MG63 (cell line): Measurements from ENCODE around the gene SELENOV. TPM values are rescaled to one million over a fixed set of nuclear protein-coding genes. Genes with fewer than 3 reads are reported as not detected.
"Not testable (repeated sequence)": the region's sequence is repeated elsewhere in the genome, so short reads cannot be mapped to it uniquely, and the experiment has no call there.

Experiments used
- DNase-seq: peaks from one replicate; pipeline ENCODE4 v3.0.0-alpha.2; 2020
- H3K27me3 ChIP-seq: fragments of 250-450 bp; sonication (Bioruptor Pico); 2 replicates; pipeline ENCODE4 v1.5.1; 2020; ENCODE audit warnings: mild to moderate bottlenecking, moderate library complexity
- H3K36me3 ChIP-seq: fragments of 250-450 bp; sonication (Bioruptor Pico); 2 replicates; pipeline ENCODE4 v1.5.1; 2020; ENCODE audit warnings: mild to moderate bottlenecking, moderate library complexity
- H3K4me3 ChIP-seq: fragments of 250-450 bp; sonication (Bioruptor Pico); 2 replicates; pipeline ENCODE4 v1.5.1; 2020; ENCODE audit warnings: mild to moderate bottlenecking, moderate library complexity
- H3K9me3 ChIP-seq: fragments of 250-450 bp; sonication (Bioruptor Pico); 2 replicates; pipeline ENCODE4 v1.5.1; 2020; ENCODE audit warnings: mild to moderate bottlenecking, moderate library complexity
- total RNA-seq: library from RNA; depleted of rRNA; stranded (reverse); fragments of >200 nt; shearing (Covaris generic); gene quantifications from 2 replicates; pipeline ENCODE4 v1.2.3, GENCODE V29; 2014; ENCODE audit warnings: low replicate concordance; rRNA removed

Gene SELENOV
- not detected in 2 replicates for total RNA-seq

- no peak within 1 kb of the TSS for H3K4me3 ChIP-seq
- DNase-seq: no peak
- H3K9me3 ChIP-seq: no peaks in the 10 kb centered on the region
- peaks cover 36% of the 10 kb centered on the region for H3K27me3 ChIP-seq
- H3K36me3 ChIP-seq: no peaks in the 10 kb centered on the region
These were observed at the start of gene SELENOV for GRCh38 chr19:39514840-39515550. Gene SELENOV (plus strand): TSS chr19:39515139. CDS start chr19:39515213, 74 bp downstream.

DNA sequence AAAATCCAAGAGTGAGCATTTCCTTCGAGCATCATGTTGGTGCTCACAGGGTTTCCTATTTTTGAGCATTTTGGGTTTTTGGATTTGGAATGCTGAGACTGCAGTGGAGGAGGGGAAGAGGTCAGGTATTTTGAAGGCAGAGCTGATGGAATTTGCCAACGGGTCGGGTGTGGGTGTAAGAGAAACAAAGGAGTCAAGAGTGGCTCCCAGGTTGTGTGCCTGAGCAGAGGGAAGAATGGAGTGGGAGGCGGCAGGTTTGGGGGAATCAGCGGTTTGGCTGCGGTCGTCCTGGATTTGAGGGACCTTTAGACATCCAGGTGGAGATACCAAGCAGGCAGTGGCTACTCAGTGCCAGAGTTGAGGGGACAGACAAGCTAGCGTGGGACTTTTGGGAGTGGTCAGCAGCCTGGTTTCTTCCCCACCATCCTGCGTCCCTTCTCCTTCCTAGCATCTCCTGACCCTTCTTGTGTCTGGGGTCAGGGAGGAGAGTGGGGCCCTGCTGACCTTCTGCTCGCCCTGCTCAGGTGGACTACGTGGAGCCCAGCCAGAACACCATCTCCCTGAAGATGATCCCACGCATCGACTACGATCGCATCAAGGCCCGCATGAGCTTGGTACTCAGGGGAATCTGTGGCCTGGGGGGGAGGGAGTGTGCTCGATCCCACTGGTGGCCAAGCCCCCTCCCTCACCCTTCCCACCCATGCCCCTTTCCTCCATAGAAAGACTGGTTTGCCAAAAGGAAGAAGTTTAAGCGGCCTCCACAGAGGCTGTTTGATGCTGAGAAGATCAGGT is 48.8 kb upstream of the SELENOV start:
- no peak for DNase-seq
- Histone ChIP-seq H3K36me3 (peaks cover 88% of the 10 kb centered on the region), H3K27me3 (no peaks in the 10 kb centered on the region), H3K4me3 (no peak overlapping the region), H3K9me3 (no peaks in the 10 kb centered on the region)

DNA sequence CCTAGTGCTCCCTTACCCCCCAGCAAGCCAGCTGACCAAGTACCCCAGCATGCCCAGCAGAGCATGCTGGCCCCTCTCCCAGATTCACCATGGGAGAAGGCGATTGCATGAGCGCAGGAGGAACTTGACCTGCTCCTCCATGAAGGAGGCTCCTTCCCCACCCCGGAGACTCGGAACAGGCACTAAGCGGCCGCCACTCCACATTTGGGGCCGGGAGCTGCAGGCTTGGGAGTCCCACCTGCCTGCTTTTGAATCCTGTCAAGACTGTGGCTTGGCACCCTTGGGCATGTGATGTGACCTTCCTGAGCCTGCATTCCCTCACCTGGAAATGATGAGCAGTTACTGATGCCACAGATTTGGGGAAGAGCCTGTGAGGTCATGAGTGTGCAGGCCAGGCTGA is 47.0 kb upstream of the SELENOV start:
- Histone ChIP-seq H3K27me3 (no peaks in the 10 kb centered on the region), H3K4me3 (no peak overlapping the region), H3K36me3 (peaks cover 96% of the 10 kb centered on the region), H3K9me3 (no peaks in the 10 kb centered on the region)
- no peak for DNase-seq

GRCh38 chr19:39469036-39469435 is 45.9 kb upstream of the SELENOV start:
- no peaks in the 10 kb centered on the region for H3K9me3 ChIP-seq
- H3K4me3 ChIP-seq: no peak overlapping the region
- no peak for DNase-seq
- no peaks in the 10 kb centered on the region for H3K27me3 ChIP-seq
- peaks cover 100% of the 10 kb centered on the region for H3K36me3 ChIP-seq

- H3K27me3 ChIP-seq: no peaks in the 10 kb centered on the region
- no peak overlapping the region for H3K4me3 ChIP-seq
- DNase-seq: no peak
- no peaks in the 10 kb centered on the region for H3K9me3 ChIP-seq
- peaks cover 100% of the 10 kb centered on the region for H3K36me3 ChIP-seq
These were observed 45.4 kb upstream of the SELENOV start for GRCh38 chr19:39469567-39469966.

DNA sequence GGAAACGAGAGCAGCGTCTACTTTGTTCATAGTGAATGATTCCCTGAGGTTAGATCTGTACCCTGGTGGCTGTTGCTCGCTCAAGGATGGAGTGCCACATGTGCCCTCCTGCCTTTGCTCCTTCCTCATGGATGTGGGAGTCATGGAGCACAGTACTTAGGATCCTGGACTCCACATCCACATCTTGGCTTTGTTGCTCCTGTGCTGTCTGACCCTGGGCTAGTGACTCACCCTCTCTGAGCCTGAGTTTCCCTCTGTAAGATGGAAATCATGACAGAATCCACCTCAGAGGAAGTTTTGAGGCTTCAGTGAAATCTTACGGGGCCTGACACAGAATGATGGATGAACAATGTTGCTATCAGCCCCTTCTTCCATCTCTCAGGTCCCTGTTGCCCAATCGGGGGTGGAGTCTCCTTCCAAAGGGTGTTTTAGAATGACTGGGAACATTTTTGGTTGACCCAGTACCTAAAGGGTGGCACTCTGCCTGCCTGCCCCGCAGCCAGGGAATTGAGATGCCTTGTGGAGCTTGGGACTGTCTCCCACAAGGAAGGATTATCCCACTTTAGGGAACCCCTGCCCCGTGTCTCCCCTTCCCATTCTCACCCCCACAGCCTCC is 44.1 kb upstream of the SELENOV start:
- Histone ChIP-seq H3K9me3 (no peaks in the 10 kb centered on the region), H3K4me3 (no peak overlapping the region), H3K36me3 (peaks cover 97% of the 10 kb centered on the region), H3K27me3 (no peaks in the 10 kb centered on the region)
- no peak for DNase-seq

GRCh38 chr19:39471756-39472536 is 43.0 kb upstream of the SELENOV start:
- no peaks in the 10 kb centered on the region for H3K9me3 ChIP-seq
- DNase-seq: no peak
- H3K27me3 ChIP-seq: no peaks in the 10 kb centered on the region
- H3K36me3 ChIP-seq: peaks cover 97% of the 10 kb centered on the region
- no peak overlapping the region for H3K4me3 ChIP-seq

DNA sequence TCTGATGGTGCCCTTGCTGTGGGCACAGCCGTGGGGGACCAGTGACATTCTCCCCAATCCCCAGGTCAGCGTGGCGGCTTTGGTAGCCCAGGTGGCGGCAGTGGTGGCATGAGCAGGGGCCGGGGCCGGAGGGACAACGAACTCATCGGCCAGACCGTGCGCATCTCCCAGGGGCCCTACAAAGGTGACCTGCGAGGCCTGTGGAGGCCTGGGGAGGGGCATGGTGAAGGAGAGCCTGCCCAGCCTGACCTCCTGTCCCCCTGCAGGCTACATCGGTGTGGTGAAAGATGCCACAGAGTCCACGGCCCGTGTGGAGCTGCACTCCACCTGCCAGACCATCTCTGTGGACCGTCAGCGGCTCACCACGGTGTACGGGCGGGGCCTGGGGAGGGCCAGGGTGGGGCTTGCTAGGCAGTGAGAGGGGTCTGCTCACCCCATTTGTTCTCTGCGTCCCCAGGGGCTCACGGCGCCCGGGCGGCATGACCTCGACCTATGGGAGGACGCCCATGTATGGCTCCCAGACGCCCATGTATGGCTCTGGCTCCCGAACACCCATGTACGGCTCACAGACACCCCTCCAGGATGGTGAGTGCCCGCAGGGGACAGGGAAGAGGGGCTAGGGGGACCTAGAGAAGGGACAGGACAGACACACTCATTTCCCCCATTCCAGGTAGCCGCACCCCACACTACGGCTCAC is 42.0 kb upstream of the SELENOV start:
- Histone ChIP-seq H3K27me3 (no peaks in the 10 kb centered on the region), H3K9me3 (no peaks in the 10 kb centered on the region), H3K36me3 (peaks cover 87% of the 10 kb centered on the region), H3K4me3 (no peak overlapping the region)
- no peak for DNase-seq

DNA sequence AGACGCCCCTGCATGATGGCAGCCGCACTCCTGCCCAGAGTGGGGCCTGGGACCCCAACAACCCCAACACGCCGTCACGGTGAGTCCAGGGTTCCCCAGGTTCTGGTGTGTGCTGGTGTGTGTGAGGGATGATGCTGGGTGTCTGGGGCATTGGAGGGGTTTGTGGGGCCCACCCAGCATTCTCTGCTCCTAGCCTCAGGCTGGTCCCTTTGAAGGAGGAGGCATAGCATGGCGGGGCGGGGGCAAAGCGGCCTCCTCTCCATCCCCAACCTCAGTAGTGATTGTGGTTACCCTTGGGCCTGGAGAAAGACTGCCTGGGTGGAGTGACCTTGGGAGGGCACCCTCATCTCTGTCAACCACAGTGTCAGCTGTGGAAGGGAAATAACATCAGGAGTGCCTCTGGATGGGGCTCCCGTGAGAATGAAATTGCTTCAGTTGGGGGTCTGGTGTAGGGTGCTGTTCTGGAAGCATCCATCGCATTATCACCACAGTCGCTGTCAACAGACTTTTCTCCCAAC is 41.4 kb upstream of the SELENOV start:
- Histone ChIP-seq H3K4me3 (no peak overlapping the region), H3K27me3 (no peaks in the 10 kb centered on the region), H3K9me3 (no peaks in the 10 kb centered on the region), H3K36me3 (peaks cover 81% of the 10 kb centered on the region)
- DNase-seq: no peak

DNA sequence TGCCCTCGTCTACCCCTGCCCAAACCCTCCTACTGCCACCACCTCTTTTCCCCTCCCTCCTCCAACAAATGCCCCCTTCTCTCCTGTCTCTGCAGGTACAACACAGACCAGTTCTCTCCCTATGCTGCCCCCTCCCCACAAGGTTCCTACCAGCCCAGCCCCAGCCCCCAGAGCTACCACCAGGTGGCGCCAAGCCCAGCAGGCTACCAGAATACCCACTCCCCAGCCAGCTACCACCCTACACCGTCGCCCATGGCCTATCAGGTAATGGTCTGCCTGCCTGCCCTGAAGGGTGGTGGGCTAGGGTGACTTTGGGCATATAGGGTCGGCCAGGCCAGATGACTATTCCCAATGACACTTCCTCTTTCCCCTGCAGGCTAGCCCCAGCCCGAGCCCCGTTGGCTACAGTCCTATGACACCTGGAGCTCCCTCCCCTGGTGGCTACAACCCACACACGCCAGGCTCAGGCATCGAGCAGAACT is 40.8 kb upstream of the SELENOV start:
- Histone ChIP-seq H3K4me3 (no peak overlapping the region), H3K36me3 (peaks cover 75% of the 10 kb centered on the region), H3K27me3 (no peaks in the 10 kb centered on the region), H3K9me3 (no peaks in the 10 kb centered on the region)
- peak; percentile 47 for DNase-seq

- no peak for DNase-seq
- H3K36me3 ChIP-seq: peaks cover 60% of the 10 kb centered on the region
These were observed 39.2 kb upstream of the SELENOV start for GRCh38 chr19:39475748-39476147.

DNA sequence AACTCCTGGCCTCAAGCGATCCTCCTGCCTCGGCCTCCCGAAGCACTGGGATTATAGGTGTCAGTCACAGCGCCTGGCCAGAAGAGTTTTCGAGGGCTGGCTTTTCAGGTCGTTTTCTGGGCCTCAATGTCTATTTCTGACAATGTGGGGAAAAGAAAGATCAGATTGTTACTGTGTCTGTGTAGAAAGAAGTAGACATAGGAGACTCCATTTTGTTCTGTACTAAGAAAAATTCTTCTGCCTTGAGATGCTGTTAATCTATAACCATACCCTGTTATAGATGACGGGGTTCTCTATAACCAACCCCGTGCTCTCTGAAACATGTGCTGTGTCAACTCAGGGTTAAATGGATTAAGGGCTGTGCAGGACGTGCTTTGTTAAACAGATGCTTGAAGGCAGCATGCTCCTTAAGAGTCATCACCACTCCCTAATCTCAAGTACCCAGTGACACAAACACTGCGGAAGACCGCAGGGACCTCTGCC is 35.6 kb upstream of the SELENOV start:
- H3K27me3 ChIP-seq, H3K9me3 ChIP-seq, H3K4me3 ChIP-seq, DNase-seq: not testable (repeated sequence)
- peaks cover 53% of the 10 kb centered on the region for H3K36me3 ChIP-seq

More at GRCh38 chr19:39475748-39476147, 39.2 kb upstream of the SELENOV start:
- Histone ChIP-seq H3K4me3 (no peak overlapping the region), H3K27me3 (no peaks in the 10 kb centered on the region), H3K9me3 (no peaks in the 10 kb centered on the region)

- H3K36me3 ChIP-seq: peaks cover 51% of the 10 kb centered on the region
These were observed 35.0 kb upstream of the SELENOV start for GRCh38 chr19:39479916-39480315.

GRCh38 chr19:39480337-39481228 is 34.4 kb upstream of the SELENOV start, which contains the start of gene TIMM50:
Gene TIMM50 (plus strand): TSS chr19:39480838. CDS start chr19:39480854, 16 bp downstream.
- peak; percentile 98 for DNase-seq
- Histone ChIP-seq H3K27me3 (no peaks in the 10 kb centered on the region), H3K4me3 (peak within 1 kb of the TSS; percentile 100), H3K9me3 (no peaks in the 10 kb centered on the region), H3K36me3 (peaks cover 54% of the 10 kb centered on the region)

More at GRCh38 chr19:39479916-39480315, 35.0 kb upstream of the SELENOV start:
- peak overlapping the region; percentile 100 for H3K4me3 ChIP-seq
- H3K9me3 ChIP-seq: no peaks in the 10 kb centered on the region
- no peak for DNase-seq
- H3K27me3 ChIP-seq: no peaks in the 10 kb centered on the region

DNA sequence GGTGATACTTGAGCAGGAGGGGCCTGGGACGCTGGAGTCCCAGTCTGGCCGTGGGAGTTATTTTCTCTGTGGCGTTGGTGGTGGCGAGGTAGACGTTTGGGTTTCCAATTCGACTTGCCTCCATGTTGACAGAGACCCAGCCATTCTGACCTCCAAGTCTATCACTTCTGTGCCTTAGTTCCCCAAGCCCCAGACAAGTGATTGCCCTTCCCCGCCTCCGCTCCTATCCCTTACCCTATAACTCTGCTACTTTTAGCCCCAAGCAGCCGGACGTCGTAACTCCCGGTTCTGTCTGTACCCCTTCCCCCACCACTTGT is 33.8 kb upstream of the SELENOV start:
- Histone ChIP-seq H3K4me3 (peak overlapping the region; percentile 100), H3K36me3 (peaks cover 54% of the 10 kb centered on the region), H3K9me3 (no peaks in the 10 kb centered on the region), H3K27me3 (no peaks in the 10 kb centered on the region)
- DNase-seq: peak; percentile 10
